ENCODE measurements around the gene ATXN7L1. TPM values are rescaled to one million over a fixed set of nuclear protein-coding genes. Genes with fewer than 3 reads are reported as not detected.
A peak's percentile ranks its signal among the peaks of the same experiment; 100 is the strongest.
"Not testable (repeated sequence)": the region's sequence is repeated elsewhere in the genome, so short reads cannot be mapped to it uniquely, and the experiment has no call there.

ATXN7L1 gene
- total RNA-seq, 2 donors from 2014 or later: 3.6 to 5.4 TPM

DNA sequence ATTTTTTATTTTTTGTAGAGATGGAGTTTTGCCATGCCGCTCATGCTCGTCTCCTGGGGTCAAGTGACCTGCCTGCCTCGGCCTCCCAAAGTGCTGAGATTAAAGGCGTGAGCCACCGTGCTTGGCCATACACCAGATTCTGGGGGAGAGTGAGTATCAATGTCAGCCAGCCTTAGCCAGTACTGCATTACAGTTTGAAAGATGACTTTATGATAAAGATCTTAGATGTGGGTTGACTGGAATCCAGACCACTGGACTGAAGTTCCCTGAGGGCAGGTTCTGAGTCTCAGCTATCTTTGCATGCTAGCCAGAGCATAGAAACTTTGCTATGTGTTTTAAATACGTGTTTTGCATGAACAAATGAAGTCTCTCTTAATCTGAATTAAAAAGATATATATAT is 177.9 kb downstream of the ATXN7L1 start:
- no peak for DNase-seq (ENCODE audit: low spot score)

DNA sequence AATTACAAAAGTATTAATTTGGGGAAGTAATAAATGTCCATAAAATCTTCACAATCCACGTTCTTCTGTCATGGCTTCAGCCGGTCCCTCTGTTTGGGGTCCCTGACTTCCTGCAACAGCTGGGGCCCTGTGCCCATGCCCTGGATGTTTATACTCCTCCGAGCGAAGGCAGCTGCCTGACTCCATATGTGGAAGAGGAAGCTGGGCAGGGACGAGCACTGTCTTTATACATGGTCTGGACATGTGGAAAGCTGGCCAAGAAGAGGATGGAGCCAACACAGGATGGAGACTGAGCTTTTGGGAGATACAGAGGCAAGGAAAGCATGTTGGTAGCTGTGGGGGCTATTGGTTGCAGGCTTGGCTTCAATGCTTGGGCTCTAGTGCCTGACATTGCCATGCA is 178.6 kb downstream of the ATXN7L1 start:
- Mint-ChIP-seq H3K27ac (no peak overlapping the region), H3K4me1 (ENCODE audit: low read depth in 2 of 2) (peaks cover 2 to 8% of the 10 kb centered on the region in 2 donors), H3K4me3 (no peak overlapping the region), H3K36me3 (no peaks in the 10 kb centered on the region), H3K9me3 (no peaks in the 10 kb centered on the region), H3K27me3 (peaks cover 0 to 4% of the 10 kb centered on the region in 2 donors)
- no peak for DNase-seq (ENCODE audit: low spot score)
- ATAC-seq: no peak

More for the DNA sequence above, 177.9 kb downstream of the ATXN7L1 start:
- Mint-ChIP-seq H3K27ac (no peak overlapping the region), H3K4me1 (ENCODE audit: low read depth in 2 of 2) (peaks cover 0 to 3% of the 10 kb centered on the region in 2 donors), H3K9me3 (no peaks in the 10 kb centered on the region), H3K27me3 (peaks cover 0 to 3% of the 10 kb centered on the region in 2 donors), H3K4me3 (no peak overlapping the region), H3K36me3 (no peaks in the 10 kb centered on the region)
- ATAC-seq: no peak

DNA sequence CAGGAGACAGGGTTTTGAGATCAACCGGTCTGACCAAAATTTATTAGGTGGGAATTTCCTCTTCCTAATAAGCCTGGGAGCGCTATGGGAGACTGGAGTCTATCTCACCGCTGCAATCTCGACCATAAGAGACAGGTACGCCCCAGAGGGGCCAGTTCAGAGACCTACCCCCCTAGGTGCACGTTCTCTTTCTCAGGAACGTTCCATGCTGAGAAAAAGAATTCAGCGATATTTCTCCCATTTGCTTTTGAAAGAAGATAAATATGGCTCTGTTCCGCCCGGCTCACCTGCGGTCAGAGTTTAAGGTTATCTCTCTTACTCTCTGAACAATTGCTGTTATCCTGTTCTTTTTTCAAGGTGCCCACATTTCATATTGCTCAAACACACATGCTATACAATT is 179.2 kb downstream of the ATXN7L1 start:
- not testable (repeated sequence) for ATAC-seq; H3K4me3 Mint-ChIP-seq; H3K9me3 Mint-ChIP-seq; H3K27me3 Mint-ChIP-seq; H3K36me3 Mint-ChIP-seq; DNase-seq (ENCODE audit: low spot score); H3K27ac Mint-ChIP-seq
- H3K4me1 Mint-ChIP-seq (ENCODE audit: low read depth in 2 of 2): peaks cover 5 to 12% of the 10 kb centered on the region in 2 donors

DNA sequence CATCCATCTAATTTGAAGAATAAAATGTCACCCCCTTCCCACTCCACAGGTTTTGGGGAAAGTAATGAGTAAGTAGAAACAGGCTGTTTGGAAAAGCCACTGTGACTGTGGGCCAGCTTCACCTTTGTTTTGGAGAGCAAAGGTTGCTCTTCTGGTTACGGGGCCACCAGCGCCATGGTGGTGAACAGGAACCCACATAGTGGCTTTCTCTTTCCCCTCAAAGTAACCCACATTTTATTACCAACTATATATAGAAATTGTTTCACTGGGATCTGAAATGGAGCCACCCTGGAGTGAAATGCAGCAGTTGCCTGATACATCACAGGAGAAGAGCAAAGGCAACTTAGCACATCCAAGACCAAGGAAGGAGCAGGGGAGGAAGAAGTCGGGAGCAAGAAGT is 182.8 kb downstream of the ATXN7L1 start:
- H3K27ac Mint-ChIP-seq: no peak overlapping the region
- ATAC-seq (no peak), DNase-seq (ENCODE audit: low spot score) (no peak)
- H3K4me1 Mint-ChIP-seq (ENCODE audit: low read depth in 2 of 2): peaks cover 23 to 27% of the 10 kb centered on the region in 2 donors
- H3K9me3 Mint-ChIP-seq: no peaks in the 10 kb centered on the region
- H3K4me3 Mint-ChIP-seq: no peak overlapping the region
- peaks cover 0 to 4% of the 10 kb centered on the region in 2 donors for H3K27me3 Mint-ChIP-seq
- H3K36me3 Mint-ChIP-seq: no peaks in the 10 kb centered on the region

DNA sequence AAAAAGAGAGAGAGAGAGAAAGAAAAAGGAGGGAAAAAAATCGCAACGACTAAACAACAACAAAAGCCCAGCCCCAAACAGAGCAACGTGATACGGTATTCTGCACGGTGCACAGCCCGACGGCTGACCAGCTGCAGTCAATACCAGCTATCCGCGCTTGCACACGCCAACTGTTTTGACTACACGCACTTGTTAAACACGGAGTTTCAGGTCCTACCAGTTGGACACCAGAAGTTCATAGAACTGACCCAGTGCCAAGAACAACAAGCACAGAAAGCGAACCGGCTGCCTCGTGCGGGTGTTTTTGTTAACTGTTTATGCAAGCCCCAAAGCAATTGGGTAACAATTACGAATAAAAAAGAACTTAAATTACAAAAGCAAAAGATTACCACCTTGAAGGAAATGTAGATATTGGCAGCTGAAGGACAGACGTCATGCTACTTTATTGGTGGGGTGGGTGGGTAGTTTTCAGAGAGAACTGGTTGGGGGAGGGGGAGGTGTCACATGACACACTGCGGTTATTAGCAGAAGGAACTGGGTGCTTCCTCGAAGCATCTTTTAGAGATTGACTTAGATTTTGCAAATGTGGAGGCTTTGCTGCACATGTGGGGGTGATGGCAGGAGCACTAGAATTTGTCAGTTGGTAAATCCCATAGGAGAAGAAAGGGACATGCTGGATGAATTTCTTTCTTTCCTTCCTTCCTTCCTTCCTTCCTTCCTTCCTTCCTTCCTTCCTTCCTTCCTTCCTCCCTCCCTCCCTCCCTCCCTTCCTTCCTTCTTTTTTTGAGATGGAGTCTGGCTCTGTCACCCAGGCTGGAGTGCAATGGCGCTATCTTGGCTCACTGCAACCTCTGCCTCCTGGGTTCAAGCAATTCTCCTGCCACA is 184.5 kb downstream of the ATXN7L1 start:
- Mint-ChIP-seq H3K27ac (peak overlapping the region; percentile 74 to 88), H3K36me3 (no peaks in the 10 kb centered on the region), H3K27me3 (peaks cover 0 to 4% of the 10 kb centered on the region in 2 donors), H3K9me3 (no peaks in the 10 kb centered on the region), H3K4me3 (peak overlapping the region; percentile 95), H3K4me1 (ENCODE audit: low read depth in 2 of 2) (peaks cover 23 to 27% of the 10 kb centered on the region in 2 donors)
- DNase-seq (ENCODE audit: low spot score): peak; percentile 60
- peak; percentile 63 to 66 for ATAC-seq

DNA sequence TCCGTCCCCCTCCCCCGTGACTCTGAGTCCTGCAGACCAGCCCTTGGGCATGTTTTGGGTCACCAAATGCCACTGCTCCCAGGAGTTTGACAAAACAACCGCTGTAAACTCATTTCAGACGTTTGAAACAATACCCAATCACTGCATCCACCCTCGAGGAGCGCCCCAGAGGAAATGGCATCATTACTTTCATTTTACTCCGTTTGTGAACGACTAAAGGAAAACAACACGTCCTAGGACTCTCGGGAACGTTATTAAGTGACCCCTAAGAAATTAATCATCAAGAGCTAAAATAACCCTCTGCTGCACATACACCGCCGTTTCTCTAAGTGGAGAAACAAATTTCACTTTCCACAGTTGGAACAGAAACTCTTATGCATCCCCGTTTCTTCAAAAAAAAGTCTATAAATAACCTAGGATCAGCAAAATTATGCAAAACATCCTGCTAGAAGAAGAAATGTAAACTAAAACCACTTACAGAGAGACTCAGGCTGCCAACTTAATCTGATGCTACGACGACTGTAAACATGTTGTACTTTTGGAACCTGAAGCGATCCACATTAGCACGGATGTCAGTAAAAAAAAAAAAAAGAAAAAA is 185.2 kb downstream of the ATXN7L1 start:
- peak; percentile 54 for DNase-seq (ENCODE audit: low spot score)
- H3K9me3 Mint-ChIP-seq: no peaks in the 10 kb centered on the region
- no peaks in the 10 kb centered on the region for H3K36me3 Mint-ChIP-seq
- peaks cover 0 to 4% of the 10 kb centered on the region in 2 donors for H3K27me3 Mint-ChIP-seq
- H3K4me1 Mint-ChIP-seq (ENCODE audit: low read depth in 2 of 2): peaks cover 23 to 27% of the 10 kb centered on the region in 2 donors
- peak; percentile 68 to 83 for ATAC-seq
- H3K27ac Mint-ChIP-seq: peak overlapping the region; percentile 74 to 88
- H3K4me3 Mint-ChIP-seq: peak overlapping the region; percentile 95

DNA sequence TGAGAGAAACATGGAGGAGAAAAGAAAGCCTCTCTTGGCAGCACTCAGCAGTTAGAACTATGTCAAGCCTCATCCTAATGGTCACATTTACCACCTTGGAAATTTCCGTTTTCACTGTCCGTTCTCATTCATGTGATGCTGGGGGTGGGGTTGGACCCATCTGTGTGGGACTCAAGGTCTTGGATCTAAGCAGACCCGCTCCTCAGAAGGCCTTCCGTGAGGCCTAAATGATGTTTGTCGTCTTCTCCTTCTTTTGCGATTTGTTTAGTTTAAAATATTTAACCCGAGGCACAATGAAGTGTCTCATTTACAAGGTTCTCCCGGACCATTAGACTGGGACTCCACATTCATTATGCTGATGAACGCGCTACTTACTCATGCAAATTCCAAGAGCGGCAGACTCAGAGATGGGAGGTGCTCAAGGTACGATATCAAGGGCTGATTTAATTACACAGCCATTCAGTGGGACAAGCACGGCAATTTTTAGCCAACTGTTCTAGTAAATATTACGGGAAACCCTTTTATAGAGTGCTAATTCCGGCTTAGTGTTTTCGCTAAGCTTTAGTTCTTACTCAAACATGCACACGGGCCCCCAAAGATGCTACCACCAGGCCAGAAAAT is 186.0 kb downstream of the ATXN7L1 start:
- Mint-ChIP-seq H3K36me3 (no peaks in the 10 kb centered on the region), H3K4me3 (peak overlapping the region; percentile 95), H3K27me3 (peaks cover 0 to 4% of the 10 kb centered on the region in 2 donors), H3K9me3 (no peaks in the 10 kb centered on the region), H3K4me1 (ENCODE audit: low read depth in 2 of 2) (peaks cover 23 to 27% of the 10 kb centered on the region in 2 donors), H3K27ac (peak overlapping the region; percentile 74 to 88)
- DNase-seq (ENCODE audit: low spot score): peak; percentile 46
- ATAC-seq: no peak

DNA sequence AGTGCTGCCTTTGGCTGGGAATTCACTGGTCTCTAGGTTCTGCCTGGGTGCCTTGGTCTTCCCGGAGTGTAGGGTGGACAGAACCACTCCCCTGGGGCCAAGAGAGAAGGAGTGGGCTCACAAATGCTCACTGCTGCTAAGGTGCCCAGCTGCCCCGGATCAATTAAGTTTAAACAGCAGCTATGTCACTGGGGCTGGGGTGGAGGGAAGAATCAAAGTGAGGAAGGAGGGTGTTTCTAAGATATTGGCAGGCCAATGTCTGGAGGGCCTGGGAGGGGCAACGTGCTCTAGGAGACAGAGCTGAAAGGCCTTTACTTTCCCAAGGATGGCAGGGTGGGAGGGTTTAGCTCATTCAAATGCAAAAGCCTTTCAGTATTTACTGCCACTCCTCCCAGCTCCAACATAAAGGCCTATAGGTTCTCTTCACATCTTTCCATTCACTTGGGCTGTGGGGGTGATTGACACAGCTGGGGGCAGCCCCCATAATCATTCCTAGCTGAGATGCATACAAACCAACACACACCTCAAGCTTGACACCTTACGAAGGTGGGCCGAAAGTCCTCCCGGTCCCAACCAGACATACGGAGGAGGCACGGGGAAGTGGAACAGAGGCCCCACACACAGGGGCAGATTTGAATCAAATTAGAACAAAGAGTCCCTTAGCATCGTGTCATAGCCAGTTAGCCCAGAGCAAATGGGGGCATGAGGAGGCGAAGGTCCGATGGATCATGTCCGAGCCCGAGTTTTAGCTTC is 187.2 kb downstream of the ATXN7L1 start:
- no peaks in the 10 kb centered on the region for H3K36me3 Mint-ChIP-seq
- peak; percentile 54 for DNase-seq (ENCODE audit: low spot score)
- no peaks in the 10 kb centered on the region for H3K9me3 Mint-ChIP-seq
- H3K27ac Mint-ChIP-seq: no peak overlapping the region
- no peak overlapping the region for H3K4me3 Mint-ChIP-seq
- H3K4me1 Mint-ChIP-seq (ENCODE audit: low read depth in 2 of 2): peaks cover 23 to 27% of the 10 kb centered on the region in 2 donors
- ATAC-seq: no peak
- peaks cover 0 to 4% of the 10 kb centered on the region in 2 donors for H3K27me3 Mint-ChIP-seq

DNA sequence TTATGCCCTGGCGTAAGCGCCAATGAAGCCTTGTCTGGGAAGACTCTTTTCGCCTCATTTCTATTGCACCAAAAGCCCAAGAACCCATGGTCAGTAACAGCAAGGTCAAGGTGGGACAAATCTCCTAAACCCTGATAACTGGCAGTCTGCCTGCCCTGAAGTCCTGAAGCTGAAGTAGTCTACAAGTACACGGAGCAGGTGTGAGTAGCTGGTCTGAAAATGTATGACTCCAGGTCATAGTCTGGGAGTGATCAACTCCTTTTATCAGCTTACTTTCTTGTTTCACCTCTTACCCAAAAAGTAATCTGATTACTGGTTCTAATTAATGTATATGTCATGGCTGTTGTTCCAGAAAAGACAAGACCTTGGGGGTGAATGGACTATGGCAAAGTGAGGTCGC is 187.8 kb downstream of the ATXN7L1 start:
- Mint-ChIP-seq H3K27me3 (peaks cover 0 to 2% of the 10 kb centered on the region in 2 donors), H3K4me3 (no peak overlapping the region), H3K9me3 (no peaks in the 10 kb centered on the region), H3K27ac (no peak overlapping the region), H3K4me1 (ENCODE audit: low read depth in 2 of 2) (peaks cover 23 to 25% of the 10 kb centered on the region in 2 donors), H3K36me3 (no peaks in the 10 kb centered on the region)
- DNase-seq (ENCODE audit: low spot score) (no peak), ATAC-seq (no peak)

DNA sequence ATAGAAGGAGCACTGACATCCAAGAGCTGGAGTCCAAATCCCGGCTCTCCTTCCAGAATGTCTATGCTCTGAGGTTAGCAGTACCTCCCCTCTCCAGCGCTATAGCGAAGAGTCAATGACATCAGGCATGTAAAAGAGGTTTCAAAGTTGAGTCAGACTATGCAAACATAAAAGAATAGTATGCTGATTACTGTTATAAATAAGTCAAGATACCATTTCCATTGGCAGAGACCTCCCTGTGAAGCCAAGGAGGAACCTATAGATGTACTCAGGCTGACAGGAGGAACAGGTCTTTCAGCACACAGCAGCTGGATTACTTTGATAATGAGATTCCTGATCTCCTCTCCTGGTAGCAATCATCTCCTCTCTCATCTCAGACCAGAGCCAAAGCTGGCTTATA is 191.2 kb downstream of the ATXN7L1 start:
- no peak for ATAC-seq
- no peak overlapping the region for H3K27ac Mint-ChIP-seq
- H3K4me1 Mint-ChIP-seq (ENCODE audit: low read depth in 2 of 2): no peaks in the 10 kb centered on the region
- no peaks in the 10 kb centered on the region for H3K36me3 Mint-ChIP-seq
- H3K27me3 Mint-ChIP-seq: no peaks in the 10 kb centered on the region
- no peaks in the 10 kb centered on the region for H3K9me3 Mint-ChIP-seq
- no peak overlapping the region for H3K4me3 Mint-ChIP-seq
- DNase-seq (ENCODE audit: low spot score): no peak

DNA sequence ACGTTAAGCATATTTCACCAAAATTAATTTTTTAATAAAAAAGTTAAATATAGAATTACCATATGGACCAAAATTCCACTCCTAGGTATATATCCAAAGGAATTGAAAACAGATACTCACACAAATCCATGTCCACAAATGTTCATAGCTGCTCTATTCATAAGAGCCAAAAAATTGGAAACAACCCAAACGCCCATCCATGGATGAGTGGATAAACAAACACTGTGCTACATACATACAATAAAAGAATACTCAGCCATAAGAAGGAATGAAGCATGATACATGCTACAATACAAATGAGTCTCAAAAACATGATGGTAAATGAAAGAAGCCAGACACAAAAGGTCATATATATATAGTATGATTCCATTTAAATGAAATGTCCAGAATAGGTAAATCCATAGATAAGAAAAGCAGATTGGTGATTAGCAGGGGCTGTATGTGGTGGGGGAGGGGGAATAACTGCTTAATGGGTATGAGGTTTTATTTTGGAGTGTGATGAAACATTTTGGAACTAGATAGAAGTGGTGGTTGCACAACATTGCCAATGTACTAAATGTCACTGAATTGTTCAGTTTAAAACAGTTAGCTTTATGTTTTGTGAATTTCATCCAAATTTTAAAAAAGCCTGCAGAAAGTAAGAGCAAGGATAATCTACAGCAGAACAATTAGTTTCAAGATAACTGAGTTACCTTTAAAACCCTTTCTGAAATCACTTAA is 193.9 kb downstream of the ATXN7L1 start:
- H3K27me3 Mint-ChIP-seq: no peaks in the 10 kb centered on the region
- no peak overlapping the region for H3K27ac Mint-ChIP-seq
- no peak overlapping the region for H3K4me3 Mint-ChIP-seq
- H3K9me3 Mint-ChIP-seq: no peaks in the 10 kb centered on the region
- ATAC-seq (no peak), DNase-seq (ENCODE audit: low spot score) (no peak)
- H3K4me1 Mint-ChIP-seq (ENCODE audit: low read depth in 2 of 2): peaks cover 18 to 19% of the 10 kb centered on the region in 2 donors
- no peaks in the 10 kb centered on the region for H3K36me3 Mint-ChIP-seq

DNA sequence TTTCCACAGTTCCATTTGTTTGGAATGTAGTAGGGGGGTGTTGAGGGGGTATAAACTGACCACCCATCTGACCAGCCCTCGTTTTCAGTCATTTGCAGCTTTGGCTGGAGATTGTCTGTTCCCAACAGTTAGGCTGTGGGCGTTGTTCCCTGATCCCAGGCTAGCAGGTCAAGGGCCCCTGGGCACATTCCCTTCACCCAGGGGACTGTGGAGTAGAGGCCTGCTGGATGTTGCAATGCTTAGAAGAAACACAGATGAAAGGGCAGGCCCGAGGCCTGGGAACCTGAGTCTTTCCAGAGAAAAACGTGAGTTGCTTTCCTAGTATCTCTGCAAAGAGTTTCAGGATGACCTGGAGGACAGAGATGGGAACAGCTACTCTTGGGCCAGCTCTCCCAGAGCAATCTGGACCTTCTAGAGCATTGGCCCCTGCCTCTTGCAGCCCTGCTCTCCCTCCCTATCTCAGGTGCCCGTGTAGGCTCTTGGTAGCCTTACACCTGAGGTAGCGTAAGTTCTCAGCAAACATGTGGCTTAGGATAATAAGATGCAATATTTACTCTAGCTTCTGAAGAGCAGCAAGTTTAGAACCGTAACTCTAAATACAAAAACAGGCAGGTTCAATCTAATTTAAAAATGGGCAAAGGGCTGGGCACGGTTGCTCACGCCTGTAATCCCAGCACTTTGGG is 195.8 kb downstream of the ATXN7L1 start:
- Mint-ChIP-seq H3K4me3 (no peak overlapping the region), H3K27ac (no peak overlapping the region), H3K27me3 (no peaks in the 10 kb centered on the region), H3K9me3 (no peaks in the 10 kb centered on the region), H3K36me3 (no peaks in the 10 kb centered on the region), H3K4me1 (ENCODE audit: low read depth in 2 of 2) (peaks cover 29 to 30% of the 10 kb centered on the region in 2 donors)
- no peak for ATAC-seq
- DNase-seq (ENCODE audit: low spot score): peak; percentile 51

All from natural killer cell treated with Interleukin-12 subunit alpha and Interleukin-12 subunit beta and Interleukin-15 and Interleukin-18, amount 100 ng/mL, for 72 hours (primary cell).